Activated CD4-positive, alpha-beta T cell treated with anti-CD3 and anti-CD28 coated beads, Interleukin-2, Interleukin-6, amounts not matched to agents 100 ng/mL and 50 ng/mL, durations not matched to agents 16 hours and 8 hours (primary cell): ENCODE measurements around the gene PRKG1.

Source experiments
- DNase-seq: peaks from one replicate; pipeline ENCODE4 v3.0.0-alpha.2; 2020

Gene PRKG1

GRCh38 chr10:51915031-51915542, 840.8 kb downstream of the PRKG1 start:
- DNase-seq = no peak

- DNase-seq = no peak
These were observed 844.2 kb downstream of the PRKG1 start for GRCh38 chr10:51918440-51918839.

GRCh38 chr10:51918884-51919325, 844.6 kb downstream of the PRKG1 start:
- DNase-seq = no peak

- no peak for DNase-seq
These were observed 846.4 kb downstream of the PRKG1 start for GRCh38 chr10:51920672-51921071.

- DNase-seq = no peak
These were observed 850.1 kb downstream of the PRKG1 start for GRCh38 chr10:51924359-51924758.

GRCh38 chr10:51926337-51926736, 852.0 kb downstream of the PRKG1 start:
- no peak for DNase-seq

- no peak for DNase-seq
These were observed 853.9 kb downstream of the PRKG1 start for GRCh38 chr10:51928162-51928561.

- DNase-seq = no peak
These were observed 858.2 kb downstream of the PRKG1 start for GRCh38 chr10:51932530-51932929.

GRCh38 chr10:51934373-51934772, 860.1 kb downstream of the PRKG1 start:
- no peak for DNase-seq

GRCh38 chr10:51935341-51935740, 861.1 kb downstream of the PRKG1 start:
- DNase-seq = no peak

GRCh38 chr10:51937308-51938140, 863.2 kb downstream of the PRKG1 start:
- DNase-seq = no peak

GRCh38 chr10:51950371-51950995, 876.2 kb downstream of the PRKG1 start:
- DNase-seq = no peak

GRCh38 chr10:51950996-51951555, 876.8 kb downstream of the PRKG1 start:
- no peak for DNase-seq

- no peak for DNase-seq
These were observed 877.3 kb downstream of the PRKG1 start for GRCh38 chr10:51951601-51952000.

- no peak for DNase-seq
These were observed 877.8 kb downstream of the PRKG1 start for GRCh38 chr10:51952056-51952455.

- DNase-seq = no peak
These were observed 881.4 kb downstream of the PRKG1 start for GRCh38 chr10:51955696-51956095.

GRCh38 chr10:51956822-51957221, 882.5 kb downstream of the PRKG1 start:
- DNase-seq = no peak

- peak; percentile 44 for DNase-seq
These were observed 886.2 kb downstream of the PRKG1 start for GRCh38 chr10:51960494-51960895.

- no peak for DNase-seq
These were observed 887.1 kb downstream of the PRKG1 start for GRCh38 chr10:51961401-51961800.

GRCh38 chr10:51964630-51965029, 890.3 kb downstream of the PRKG1 start:
- DNase-seq = no peak

- no peak for DNase-seq
These were observed 891.2 kb downstream of the PRKG1 start for GRCh38 chr10:51965451-51965850.

- no peak for DNase-seq
These were observed 898.6 kb downstream of the PRKG1 start for GRCh38 chr10:51972733-51973346.

GRCh38 chr10:51980752-51981151, 906.5 kb downstream of the PRKG1 start:
- no peak for DNase-seq
